ACC112 (cell line): ENCODE results near the gene SLC4A5.

Experiments
- H2AFZ ChIP-seq: fragments of 200-600 bp; sonication (generic); one replicate; pipeline ENCODE4 v1.6.0; 2017; ENCODE audit warnings: antibody characterized with exemption, low read length; ENCODE audit not compliant: unreplicated experiment
- H3K27ac ChIP-seq: fragments of 200-600 bp; sonication (generic); 2 replicates; pipeline ENCODE4 v1.5.1; 2014; ENCODE audit warnings: low read depth, mild to moderate bottlenecking, antibody characterized with exemption, low read length, moderate library complexity
- H3K27me3 ChIP-seq: fragments of 200-600 bp; sonication (generic); 2 replicates; pipeline ENCODE4 v1.6.1; 2014; ENCODE audit warnings: mild to moderate bottlenecking, antibody characterized with exemption, low read length, moderate library complexity, mixed read lengths; ENCODE audit not compliant: insufficient read depth
- H3K36me3 ChIP-seq: fragments of 200-600 bp; sonication (generic); 2 replicates; pipeline ENCODE4 v1.6.1; 2016; ENCODE audit warnings: mild to moderate bottlenecking, antibody characterized with exemption, low read length, moderate library complexity, mixed read lengths; ENCODE audit not compliant: insufficient read depth
- H3K4me1 ChIP-seq: fragments of 200-600 bp; sonication (generic); one replicate; pipeline ENCODE4 v1.6.1; 2016; ENCODE audit warnings: low read length, mixed read lengths; ENCODE audit not compliant: insufficient read depth, unreplicated experiment, control insufficient read depth
- H3K4me3 ChIP-seq: fragments of 200-600 bp; sonication (generic); 2 replicates; pipeline ENCODE4 v1.5.1; 2014; ENCODE audit warnings: mild to moderate bottlenecking, low read depth, low read length
- H3K79me2 ChIP-seq: fragments of 200-600 bp; sonication (generic); one replicate; pipeline ENCODE4 v1.6.0; 2016; ENCODE audit warnings: low read length; ENCODE audit not compliant: control insufficient read depth, unreplicated experiment, insufficient read depth

SLC4A5 gene

DNA sequence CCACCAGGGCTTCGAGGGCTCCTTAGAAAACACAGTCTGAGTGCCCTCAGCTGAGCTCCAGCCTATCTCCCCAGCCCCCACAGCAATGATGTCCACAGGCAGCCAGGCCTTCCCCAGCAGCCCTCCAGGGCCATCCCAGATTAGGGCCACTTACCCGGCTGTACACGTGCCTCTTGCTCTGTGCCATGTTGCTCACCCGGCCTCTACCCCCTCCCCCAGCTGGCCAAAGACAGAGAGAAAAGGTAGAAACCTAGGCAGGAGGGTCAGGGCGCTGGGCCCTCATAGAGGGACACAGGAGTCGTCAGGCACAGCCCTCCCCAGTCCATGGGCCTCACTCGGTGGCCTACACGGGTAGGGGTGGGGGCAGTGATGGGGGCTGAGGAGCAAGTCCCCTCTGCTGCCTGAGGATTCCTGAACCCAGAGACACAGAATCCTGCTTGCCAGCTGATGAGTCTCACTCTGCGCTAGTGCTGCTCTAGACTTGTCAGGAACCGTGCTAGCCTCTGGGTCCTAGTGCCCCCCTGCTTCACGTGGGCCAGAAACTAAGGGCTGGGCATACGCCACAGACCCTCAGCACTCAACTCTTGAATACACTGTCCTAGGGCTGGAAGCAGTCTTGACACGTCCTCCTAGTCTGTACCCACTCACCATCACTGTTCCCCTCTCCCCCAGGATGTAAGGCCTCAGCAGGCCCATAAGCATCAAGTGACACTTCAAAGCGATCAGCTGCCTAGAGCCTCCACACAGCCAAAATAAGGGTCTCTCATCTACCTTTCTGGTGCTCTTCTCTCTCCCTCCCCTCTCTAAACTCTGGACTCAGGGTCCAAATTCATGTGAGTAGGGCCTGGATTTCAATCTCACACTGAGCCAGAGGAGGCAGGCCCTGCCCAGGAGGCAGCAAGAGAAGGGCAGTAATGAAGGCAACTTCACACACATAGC lies 36.9 kb upstream of the SLC4A5 start, which contains the start of gene DCTN1:
DCTN1 (minus strand) TSS at position 461 of the 939 bp plus-strand sequence; CDS start at position 187, 274 bp downstream.
- H3K27me3 ChIP-seq, result no peaks in the 10 kb centered on the region
- H3K4me1 ChIP-seq, result peaks cover 29% of the 10 kb centered on the region
- peak within 1 kb of the TSS; percentile 78 for H3K4me3 ChIP-seq
- H2AFZ ChIP-seq, result no peak within 1 kb of the TSS
- H3K36me3 ChIP-seq, result peaks cover 6% of the 10 kb centered on the region; the same call in 1 of the 2 replicates
- no peak within 1 kb of the TSS for H3K27ac ChIP-seq
- H3K79me2 ChIP-seq, result peaks cover 62% of the 10 kb centered on the region

DNA sequence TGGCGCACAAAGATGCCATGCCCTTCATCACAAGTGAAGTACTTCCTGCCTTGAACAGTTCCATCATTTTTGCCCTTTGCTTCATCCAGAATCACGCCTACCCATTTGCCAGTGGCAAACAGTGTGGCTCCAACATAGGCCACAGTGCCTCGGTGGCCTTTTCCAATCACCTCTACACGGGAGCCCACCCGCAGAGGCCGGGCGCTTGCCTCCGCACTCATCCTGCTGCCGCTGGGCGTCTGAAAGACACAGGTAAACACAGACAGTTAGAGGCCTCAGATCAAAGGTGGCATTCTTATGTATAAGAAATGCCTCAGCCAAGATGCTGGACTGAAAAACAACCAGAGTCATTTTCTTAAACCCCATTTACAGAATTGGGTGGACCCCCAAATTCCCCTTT lies 34.8 kb upstream of the SLC4A5 start:
- H3K27ac ChIP-seq, result no peak overlapping the region
- H3K79me2 ChIP-seq, result peaks cover 49% of the 10 kb centered on the region
- no peaks in the 10 kb centered on the region for H3K27me3 ChIP-seq
- H3K4me3 ChIP-seq, result no peak overlapping the region
- no peak overlapping the region for H2AFZ ChIP-seq
- H3K4me1 ChIP-seq, result peaks cover 25% of the 10 kb centered on the region
- H3K36me3 ChIP-seq, result peaks cover 5% of the 10 kb centered on the region; the same call in 1 of the 2 replicates

DNA sequence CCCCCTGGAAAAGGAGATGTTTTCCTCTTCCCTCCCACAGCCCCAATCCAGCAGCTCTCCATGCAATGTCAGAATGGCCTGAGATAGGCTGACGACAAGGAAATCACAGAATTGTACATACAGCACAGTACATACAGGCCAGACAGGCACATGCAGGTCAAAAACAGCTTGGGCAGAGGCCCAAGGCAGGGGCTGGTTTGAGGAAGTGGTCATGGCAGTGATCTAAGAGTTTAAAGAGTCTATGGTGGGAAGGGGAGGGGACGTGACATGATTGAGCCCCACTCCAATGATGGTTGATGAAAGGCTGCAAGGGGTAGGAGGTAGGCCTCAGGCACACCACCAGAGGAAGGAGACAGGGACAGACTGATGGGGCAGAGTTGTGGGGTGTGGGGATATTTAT lies 32.6 kb upstream of the SLC4A5 start:
- peaks cover 10% of the 10 kb centered on the region; the same call in 1 of the 2 replicates for H3K36me3 ChIP-seq
- H2AFZ ChIP-seq, result no peak overlapping the region
- H3K79me2 ChIP-seq, result peaks cover 41% of the 10 kb centered on the region
- H3K27me3 ChIP-seq, result no peaks in the 10 kb centered on the region
- H3K4me3 ChIP-seq, result no peak overlapping the region
- no peak overlapping the region for H3K27ac ChIP-seq
- H3K4me1 ChIP-seq, result peaks cover 32% of the 10 kb centered on the region

DNA sequence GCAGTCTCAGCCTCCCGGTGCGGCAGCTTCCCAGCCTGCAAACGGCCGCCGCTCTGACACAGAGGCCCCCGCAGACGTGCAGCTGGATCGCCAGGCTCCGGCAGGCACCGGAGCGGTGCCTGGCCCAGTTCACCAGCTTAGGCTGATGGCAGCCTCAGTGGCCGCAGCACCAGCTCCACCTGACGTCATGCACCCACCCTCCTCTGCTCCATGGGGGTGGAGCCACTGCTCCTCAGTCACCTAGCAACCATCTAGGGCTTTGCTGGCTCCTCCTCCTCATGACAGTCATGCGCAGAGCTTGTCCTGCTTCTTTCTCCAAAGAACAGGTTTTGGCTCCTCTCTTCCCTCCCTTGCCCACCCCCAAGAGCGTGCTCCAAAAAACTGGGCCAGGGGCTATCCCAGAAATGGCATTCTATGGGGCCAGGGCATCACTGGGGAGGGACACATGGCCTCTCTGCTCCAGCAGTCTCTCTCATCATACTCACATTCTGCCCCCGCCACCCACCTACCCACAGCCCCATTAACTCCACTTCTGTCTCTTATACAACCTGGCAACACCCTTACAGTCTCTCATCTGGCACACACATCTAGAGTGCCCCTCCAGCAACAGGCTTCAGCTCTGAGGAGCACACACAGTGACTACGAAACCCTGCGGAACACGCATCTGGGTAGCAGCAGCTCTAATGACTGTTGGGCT lies 31.4 kb upstream of the SLC4A5 start:
- no peak overlapping the region for H2AFZ ChIP-seq
- H3K27ac ChIP-seq, result no peak overlapping the region
- peaks cover 27% of the 10 kb centered on the region for H3K4me1 ChIP-seq
- H3K79me2 ChIP-seq, result peaks cover 30% of the 10 kb centered on the region
- peaks cover 16% of the 10 kb centered on the region; the same call in 1 of the 2 replicates for H3K36me3 ChIP-seq
- no peaks in the 10 kb centered on the region for H3K27me3 ChIP-seq
- H3K4me3 ChIP-seq, result peak overlapping the region; percentile 44

DNA sequence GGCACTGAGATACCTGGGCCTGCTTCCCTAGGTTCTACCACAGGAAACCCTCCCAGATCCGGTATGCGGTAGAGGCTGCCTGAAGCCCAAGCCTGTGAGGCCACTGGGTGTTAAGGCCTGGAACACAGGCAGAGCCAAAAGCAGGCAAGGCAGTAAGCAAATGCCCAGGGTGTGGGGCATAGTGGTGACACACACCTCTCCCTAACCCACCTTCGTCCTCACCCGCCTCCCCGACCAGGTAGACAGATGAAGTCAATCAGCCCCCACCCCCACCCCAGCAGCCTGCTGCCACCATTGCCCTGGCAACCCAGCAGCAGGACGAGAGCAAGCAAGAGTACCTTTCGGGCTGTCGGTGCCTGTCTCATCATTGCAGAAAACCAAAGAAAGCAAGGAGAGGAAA lies 30.8 kb upstream of the SLC4A5 start:
- no peak overlapping the region for H3K27ac ChIP-seq
- peaks cover 18% of the 10 kb centered on the region; the same call in 1 of the 2 replicates for H3K36me3 ChIP-seq
- H3K4me1 ChIP-seq, result peaks cover 21% of the 10 kb centered on the region
- H3K27me3 ChIP-seq, result no peaks in the 10 kb centered on the region
- H3K79me2 ChIP-seq, result peaks cover 23% of the 10 kb centered on the region
- no peak overlapping the region for H2AFZ ChIP-seq
- peak overlapping the region; percentile 44 for H3K4me3 ChIP-seq

DNA sequence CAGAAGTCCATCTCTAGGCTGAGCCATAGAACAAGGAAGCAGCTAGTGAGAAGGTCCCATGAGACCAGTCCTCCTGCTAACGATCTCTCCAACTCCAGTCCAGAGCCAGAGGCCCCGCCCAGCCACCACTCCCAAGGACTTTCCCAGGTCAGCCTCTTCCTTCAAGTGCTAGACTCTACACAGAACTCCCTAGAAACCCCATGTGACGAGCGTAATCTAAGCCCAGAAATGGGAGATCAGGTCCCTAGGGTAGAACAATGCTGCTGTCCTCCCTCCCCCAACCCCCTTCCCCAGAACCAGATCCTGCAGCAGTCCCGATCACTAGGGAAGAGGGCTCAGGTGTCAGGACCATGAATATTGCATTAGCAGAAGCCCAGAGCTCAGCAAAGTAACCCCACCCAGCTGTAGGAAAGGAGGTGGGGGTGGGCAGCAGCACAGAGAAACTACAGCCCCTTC lies 30.0 kb upstream of the SLC4A5 start:
- H3K27ac ChIP-seq, result no peak overlapping the region
- no peak overlapping the region for H2AFZ ChIP-seq
- H3K4me3 ChIP-seq, result 0 out of 2 replicates have a peak overlapping the region, but pooled peaks have one; percentile 44
- H3K4me1 ChIP-seq, result peaks cover 21% of the 10 kb centered on the region
- peaks cover 18% of the 10 kb centered on the region; the same call in 1 of the 2 replicates for H3K36me3 ChIP-seq
- H3K79me2 ChIP-seq, result peaks cover 16% of the 10 kb centered on the region
- H3K27me3 ChIP-seq, result no peaks in the 10 kb centered on the region

DNA sequence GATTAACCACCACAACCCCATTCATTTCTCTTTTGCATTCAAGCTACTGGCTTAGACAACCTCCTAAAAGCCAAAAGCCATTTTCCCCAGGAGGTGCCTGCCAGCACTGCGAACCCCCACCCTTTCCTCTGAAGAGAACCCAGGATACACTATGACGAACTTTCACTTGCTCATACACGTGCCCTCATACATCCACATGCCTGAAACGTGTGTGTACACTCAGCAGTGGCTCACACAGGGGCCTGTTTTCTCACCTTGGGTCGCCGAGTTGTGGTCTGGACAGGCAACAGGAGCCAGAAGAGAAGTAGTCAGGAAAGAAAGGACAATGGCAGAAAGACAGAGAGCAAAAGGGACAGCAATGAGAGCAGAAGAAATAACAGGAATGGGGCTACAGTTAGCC lies 29.5 kb upstream of the SLC4A5 start:
- Histone ChIP-seq H2AFZ (no peak overlapping the region), H3K4me1 (peaks cover 21% of the 10 kb centered on the region), H3K79me2 (peaks cover 14% of the 10 kb centered on the region), H3K27me3 (no peaks in the 10 kb centered on the region), H3K4me3 (no peak overlapping the region), H3K27ac (no peak overlapping the region), H3K36me3 (peaks cover 18% of the 10 kb centered on the region; the same call in 1 of the 2 replicates)

DNA sequence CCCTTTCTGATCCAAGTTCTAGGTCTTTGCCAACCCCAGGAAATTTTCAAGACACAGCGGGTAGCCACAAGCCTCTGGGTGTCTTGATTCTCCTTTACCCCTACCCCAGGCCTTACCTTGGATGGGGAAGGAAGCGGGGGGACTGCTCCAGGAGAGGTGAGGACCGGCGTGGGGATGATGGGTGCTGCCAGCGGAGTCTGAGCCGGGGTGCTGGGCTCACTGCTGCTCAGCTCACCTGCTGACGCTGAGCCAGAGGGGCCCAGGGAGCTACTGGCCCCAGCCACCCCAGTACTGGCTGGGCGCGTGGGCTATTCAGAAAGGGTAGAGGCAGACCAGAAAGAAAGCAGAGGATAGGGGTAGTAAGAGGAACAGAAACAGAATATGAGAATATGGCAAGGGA lies 28.2 kb upstream of the SLC4A5 start:
- Histone ChIP-seq H3K4me1 (peaks cover 21% of the 10 kb centered on the region), H3K27me3 (no peaks in the 10 kb centered on the region), H3K27ac (no peak overlapping the region), H3K79me2 (peaks cover 10% of the 10 kb centered on the region), H2AFZ (no peak overlapping the region), H3K4me3 (no peak overlapping the region), H3K36me3 (peaks cover 19% of the 10 kb centered on the region; the same call in 1 of the 2 replicates)

DNA sequence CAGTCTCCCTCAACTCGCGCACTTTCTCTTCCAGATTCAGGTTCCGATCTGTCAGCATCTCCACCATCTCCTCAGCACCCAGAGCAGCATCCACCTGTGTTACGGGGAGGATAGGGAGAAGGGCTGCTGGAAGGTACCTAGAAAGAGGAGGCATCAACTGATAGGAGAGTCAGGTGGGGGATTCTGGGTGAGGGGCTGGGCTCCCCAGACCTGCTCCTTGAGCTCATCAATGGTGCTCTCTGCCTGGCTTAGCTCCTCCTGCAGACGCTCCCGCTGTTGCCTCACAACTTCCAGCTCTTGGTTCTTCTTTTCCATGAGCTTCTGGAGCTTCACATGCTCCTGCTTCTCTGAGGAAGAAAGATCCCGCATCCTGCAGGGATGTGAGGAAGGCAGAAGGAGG lies 26.8 kb upstream of the SLC4A5 start:
- Histone ChIP-seq H3K27ac (no peak overlapping the region), H3K4me3 (no peak overlapping the region), H3K4me1 (peaks cover 21% of the 10 kb centered on the region), H3K27me3 (no peaks in the 10 kb centered on the region), H2AFZ (no peak overlapping the region), H3K79me2 (peaks cover 10% of the 10 kb centered on the region), H3K36me3 (peaks cover 24% of the 10 kb centered on the region; the same call in 1 of the 2 replicates)

DNA sequence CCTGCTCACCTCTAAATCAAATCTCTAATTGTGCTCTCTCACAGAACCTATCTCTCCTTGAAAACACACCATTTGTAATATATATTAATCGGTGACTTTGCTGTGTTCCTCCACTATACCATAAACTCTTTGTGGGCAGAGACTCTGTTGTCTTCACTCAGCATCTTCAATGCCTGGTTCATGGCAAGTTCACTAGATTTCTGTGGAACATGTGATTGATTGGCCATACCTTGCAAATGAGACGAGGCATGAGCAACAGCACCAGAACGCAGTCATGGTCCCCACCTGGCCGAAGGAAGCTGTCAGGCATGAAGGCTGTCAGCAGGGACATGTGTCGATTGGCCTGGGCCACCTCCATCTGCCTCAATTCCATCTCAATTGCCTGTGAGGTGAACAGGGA lies 25.3 kb upstream of the SLC4A5 start:
- Histone ChIP-seq H3K27me3 (no peaks in the 10 kb centered on the region), H3K27ac (no peak overlapping the region), H3K36me3 (peaks cover 31% of the 10 kb centered on the region; the same call in 1 of the 2 replicates), H3K79me2 (peaks cover 10% of the 10 kb centered on the region), H3K4me1 (peaks cover 12% of the 10 kb centered on the region), H2AFZ (no peak overlapping the region), H3K4me3 (no peak overlapping the region)
